K562 (cell line): ENCODE results near the gene RARA. TPM values are rescaled to one million over a fixed set of nuclear protein-coding genes. Genes with fewer than 3 reads are reported as not detected.

ENCODE experiments used
- ATAC-seq: fragments of 200-7000 bp; cut with Tn5 transposase; 3 replicates; pipeline ENCODE4 v1.9.1; 2020; ENCODE audit warnings: moderate library complexity
- BruUV-seq: library from RNA; stranded (reverse); fragments of 400-500 nt; replicated peaks from 2 replicates; lab custom pipeline; 2021; lab: Mats Ljungman, UMichigan
- CTCF ChIA-PET: fragments of 300-600 bp; formaldehyde crosslinking; extraction: SDS; loops from one replicate; lab custom pipeline; 2021; ENCODE audit warnings: low intra/inter-chr PET ratio; lab: Yijun Ruan, JAX
- POLR2A ChIA-PET: fragments of 300-600, 350-650 bp; sonication (Branson Sonifier 250); formaldehyde crosslinking; extraction: SDS; loops from one replicate; lab custom pipeline; 2021; ENCODE audit warnings: antibody characterized with exemption, inconsistent platforms; lab: Yijun Ruan, JAX
- DNase-seq, 4 experiments: peaks; one replicate each; pipeline versions ENCODE4 v3.0.0 to v3.0.0-alpha.2; 2011 to 2018; ENCODE audit warnings: low spot score in 3 of 4, mixed read lengths in 3 of 4; ENCODE audit errors: extremely low read depth in 1 of 4
- FAIRE-seq: peaks from 2 replicates; lab custom pipeline; 2011; peaks lifted over from hg19 to GRCh38; lab: Jason Lieb, UNC
- H2AFZ ChIP-seq: 2 replicates; pipeline ENCODE4 v1.6.0; 2011; ENCODE audit warnings: low read depth, low read length, control low read depth, inconsistent platforms
- H3K27ac ChIP-seq: fragments of 200-600 bp; 3 replicates; pipeline ENCODE4 v1.8.0; 2011; ENCODE audit warnings: low read depth, mild to moderate bottlenecking, control low read depth, inconsistent platforms, low read length, moderate library complexity, mixed read lengths; ENCODE audit errors: extremely low read depth
- H3K27me3 ChIP-seq, 2 experiments: fragments of 300-600 bp in 1 of 2; 2 replicates in 1 of 2; 3 replicates in 1 of 2; pipeline versions ENCODE4 v1.6.0 to v1.8.0; 2011; ENCODE audit warnings: inconsistent platforms in 2 of 2, low read length in 2 of 2, mild to moderate bottlenecking in 1 of 2, mixed read lengths in 1 of 2, moderate library complexity in 1 of 2; ENCODE audit not compliant: control insufficient read depth in 2 of 2, insufficient read depth in 2 of 2
- H3K36me3 ChIP-seq: fragments of 300-600 bp; 3 replicates; pipeline ENCODE4 v1.8.0; 2011; ENCODE audit warnings: mild to moderate bottlenecking, low read length, inconsistent platforms; ENCODE audit not compliant: control insufficient read depth, insufficient read depth
- H3K4me1 ChIP-seq, 2 experiments: fragments of 200-600 bp in 1 of 2; replicated peaks in 1 of 2; 2 replicates in 1 of 2; 3 replicates in 1 of 2; pipeline versions ENCODE4 v1.5.1 to v1.8.0; 2011; ENCODE audit warnings: inconsistent platforms in 2 of 2, low read length in 2 of 2, mild to moderate bottlenecking in 1 of 2, mixed read lengths in 1 of 2, moderate library complexity in 1 of 2; ENCODE audit not compliant: control insufficient read depth in 2 of 2, insufficient read depth in 2 of 2
- H3K4me2 ChIP-seq: 2 replicates; pipeline ENCODE4 v1.6.1; 2011; ENCODE audit warnings: low read length, control low read depth, inconsistent platforms, mixed read lengths; ENCODE audit not compliant: insufficient read depth
- H3K4me3 ChIP-seq: fragments of 200-600 bp; sonication (generic), shearing (Covaris generic); 2 replicates; pipeline ENCODE4 v1.5.1; 2016; ENCODE audit warnings: control low read depth, inconsistent platforms
- H3K79me2 ChIP-seq: fragments of 200-600 bp; 3 replicates; pipeline ENCODE4 v1.8.0; 2011; ENCODE audit warnings: low read length, inconsistent platforms; ENCODE audit not compliant: control insufficient read depth, insufficient read depth
- H3K9ac ChIP-seq, 2 experiments: 2 replicates each; pipeline versions ENCODE4 v1.6.0 to v1.6.1; 2011; ENCODE audit warnings: low read depth in 2 of 2, low read length in 2 of 2, control low read depth in 1 of 2, inconsistent platforms in 1 of 2, mild to moderate bottlenecking in 1 of 2, mixed read lengths in 1 of 2; ENCODE audit not compliant: insufficient read depth in 1 of 2
- H3K9me1 ChIP-seq: one replicate; pipeline ENCODE4 v1.6.0; 2011; ENCODE audit warnings: inconsistent platforms, mild to moderate bottlenecking, low read length, moderate library complexity; ENCODE audit not compliant: control insufficient read depth, insufficient read depth
- H3K9me3 ChIP-seq: replicated peaks from 2 replicates; pipeline ENCODE4 v1.5.1; 2011; ENCODE audit warnings: low read depth, low read length, inconsistent platforms; ENCODE audit not compliant: control insufficient read depth, insufficient read depth
- H4K20me1 ChIP-seq: replicated peaks from 2 replicates; pipeline ENCODE4 v1.6.1; 2011; ENCODE audit warnings: low read length, inconsistent platforms, mixed read lengths; ENCODE audit not compliant: control insufficient read depth, insufficient read depth
- FIP1L1 ChIP-seq: fragments of 200-400 bp; formaldehyde crosslinking; IDR thresholded peaks from 2 replicates; pipeline ENCODE4 v1.6.1; 2018; ENCODE audit warnings: mild to moderate bottlenecking, low read depth, low read length; ENCODE audit not compliant: poor library complexity, severe bottlenecking
- MAZ ChIP-seq, 2 experiments: fragments of 450-650 bp in 1 of 2; sonication (generic) in 1 of 2; formaldehyde crosslinking; IDR thresholded peaks in 1 of 2; conservative IDR thresholded peaks in 1 of 2; 2 replicates each; pipeline versions ENCODE4 v1.4.0 to v1.5.0; 2020; ENCODE audit warnings: mild to moderate bottlenecking in 1 of 2, missing genetic modification reagents in 1 of 2
- MYC ChIP-seq, 2 experiments: fragments of 250-450 bp in 1 of 2; sonication (Bioruptor Pico) in 1 of 2; IDR thresholded peaks; 2 replicates each; pipeline versions ENCODE4 v1.5.1 to v1.6.1; 2012 to 2021; ENCODE audit warnings: low read depth in 2 of 2, borderline replicate concordance in 1 of 2, improper control_type of control experiment in 1 of 2, low read length in 1 of 2, mild to moderate bottlenecking in 1 of 2, moderate library complexity in 1 of 2
- POLR2H ChIP-seq: IDR thresholded peaks from 2 replicates; pipeline ENCODE4 v1.6.1; 2016; ENCODE audit warnings: missing genetic modification characterization, low read depth, mild to moderate bottlenecking, control low read depth, missing compliant biosample characterization, moderate library complexity
- PRPF4 ChIP-seq: fragments of 200-400 bp; formaldehyde crosslinking; IDR thresholded peaks from one replicate; pipeline ENCODE4 v1.6.1; 2017; ENCODE audit warnings: low read length, low read depth, mild to moderate bottlenecking; ENCODE audit not compliant: insufficient read depth, poor library complexity, severe bottlenecking
- SMARCE1 ChIP-seq: fragments of 450-650 bp; IDR thresholded peaks from 2 replicates; pipeline ENCODE4 v1.7.1; 2016; ENCODE audit warnings: mild to moderate bottlenecking
- ZNF584 ChIP-seq: fragments of 200-800 bp; sonication (Bioruptor generic); IDR thresholded peaks from 2 replicates; pipeline ENCODE4 v1.6.1; 2016; ENCODE audit warnings: low read depth, mild to moderate bottlenecking, missing genetic modification characterization, missing compliant biosample characterization
- WGBS: fragments of 100-300 bp; shearing (Covaris generic); methylation state at CpG from one replicate; pipeline ENCODE4 v1.1.6; 2016; ENCODE audit warnings: low coverage, mixed read lengths; ENCODE audit not compliant: insufficient coverage; ENCODE audit errors: missing lambda C conversion rate; 5-methylcytosine and 5-hydroxymethylcytosine counted together
- in situ Hi-C: fragments of 300-500 bp; cut with MboI; formaldehyde crosslinking; loops from 4 replicates; pipeline ENCODE4 v1.15.0; 2018; ENCODE audit warnings: inconsistent platforms, mixed read lengths
- intact Hi-C: fragments of 100-400 bp; cut with micrococcal nuclease; formaldehyde crosslinking; loops from 2 replicates; pipeline ENCODE4 v1.14.2; 2022
- polyA plus RNA-seq, 8 experiments: library from polyadenylated mRNA; depleted of rRNA in 4 of 8; stranded (reverse) in 5 of 8; unstranded in 3 of 8; fragments of >200 nt; fragmentation: Nextera tagmentation in 2 of 8; fragmentation: Illumina TruSeq in 1 of 8; extraction: Ambion mirVana in 2 of 8; extraction: Trizol in 1 of 8; gene quantifications; 2 replicates each; pipeline versions ENCODE4 v1.2.1 to v1.2.3, GENCODE V29; 2011 to 2014; ENCODE audit warnings: inconsistent platforms in 1 of 8, missing spikeins in 1 of 8
- total RNA-seq, 7 experiments: library from RNA; depleted of rRNA in 6 of 7; stranded (reverse); fragments of >200 nt in 6 of 7; fragmentation: Illumina TruSeq in 2 of 7; extraction: Trizol in 2 of 7; gene quantifications; 2 replicates each; pipeline versions ENCODE4 v1.2.1 to v1.2.3, GENCODE V29; 2011 to 2021; ENCODE audit warnings: low replicate concordance in 1 of 7
- TF ChIP-seq, protein P1 (sequence below): IDR thresholded peaks from 2 replicates; pipeline ENCODE4 v1.6.1; 2011; ENCODE audit warnings: borderline replicate concordance, low read depth, mild to moderate bottlenecking, moderate library complexity, low read length; ENCODE audit not compliant: insufficient read depth, poor library complexity, severe bottlenecking
- TF ChIP-seq, protein P2 (sequence below): fragments of 200-800 bp; sonication (Bioruptor generic); IDR thresholded peaks from 2 replicates; pipeline ENCODE4 v1.6.1; 2017; ENCODE audit warnings: missing genetic modification characterization, missing compliant biosample characterization
- TF ChIP-seq, protein P3 (sequence below), 2 experiments: IDR thresholded peaks; 2 replicates each; pipeline ENCODE4 v1.6.1; 2011; ENCODE audit warnings: borderline replicate concordance in 1 of 2, control low read depth in 1 of 2, low read depth in 1 of 2, low read length in 1 of 2, mild to moderate bottlenecking in 1 of 2, mixed read lengths in 1 of 2, moderate library complexity in 1 of 2; ENCODE audit not compliant: insufficient read depth in 1 of 2, insufficient read length in 1 of 2, poor library complexity in 1 of 2, severe bottlenecking in 1 of 2; ENCODE audit errors: extremely low read depth in 1 of 2

The RARA gene
- total and polyA plus RNA-seq, 9 of the 15 experiments (the other 6 are each of a cell fraction or from before 2014, with no cell fraction given) = 0.10 to 28.0 (median 7.9) TPM

DNA sequence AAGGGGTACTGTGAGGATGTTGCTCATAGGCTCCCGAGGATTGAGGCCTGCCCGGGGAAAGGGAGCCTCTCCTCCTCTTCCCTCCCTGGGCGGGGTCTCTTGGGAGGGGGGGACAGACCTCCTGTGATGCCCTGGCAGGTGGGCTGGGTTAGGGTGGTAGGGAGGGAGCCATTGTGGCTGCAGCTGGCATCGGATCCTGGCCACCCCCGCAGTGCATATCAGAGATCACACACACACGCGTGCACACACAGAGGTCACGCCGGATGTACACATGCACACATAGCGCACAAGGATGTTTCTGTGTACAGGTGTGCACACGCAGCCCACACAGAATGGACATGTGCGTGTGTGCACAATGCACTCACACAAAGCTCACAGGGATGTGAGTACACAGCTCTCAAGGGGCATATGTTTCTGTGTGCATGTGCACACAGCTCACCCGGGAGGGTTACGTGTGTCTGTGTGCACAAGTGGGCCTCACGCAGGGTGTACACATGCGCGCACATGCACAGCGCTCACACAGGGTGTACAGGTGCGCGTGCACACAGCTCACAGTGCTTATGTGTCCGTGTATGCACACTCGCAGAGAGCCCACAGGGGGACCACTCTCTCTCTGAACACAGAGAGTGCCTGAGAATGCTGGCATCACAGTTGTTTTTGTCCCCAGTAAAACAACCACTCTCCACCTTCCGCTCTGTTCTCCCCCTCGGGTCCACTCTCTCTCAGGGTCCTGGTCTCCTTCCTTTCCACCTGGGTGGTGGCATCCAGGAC, 53.1 kb downstream of the RARA start (continued):
- TF ChIP-seq POLR2H (tag) (no peak), SMARCE1 (0 out of 2 replicates have a peak, but pooled peaks have one; percentile 21), FIP1L1 (peak; percentile 5), PRPF4 (no peak), ZNF584 (no peak)

DNA sequence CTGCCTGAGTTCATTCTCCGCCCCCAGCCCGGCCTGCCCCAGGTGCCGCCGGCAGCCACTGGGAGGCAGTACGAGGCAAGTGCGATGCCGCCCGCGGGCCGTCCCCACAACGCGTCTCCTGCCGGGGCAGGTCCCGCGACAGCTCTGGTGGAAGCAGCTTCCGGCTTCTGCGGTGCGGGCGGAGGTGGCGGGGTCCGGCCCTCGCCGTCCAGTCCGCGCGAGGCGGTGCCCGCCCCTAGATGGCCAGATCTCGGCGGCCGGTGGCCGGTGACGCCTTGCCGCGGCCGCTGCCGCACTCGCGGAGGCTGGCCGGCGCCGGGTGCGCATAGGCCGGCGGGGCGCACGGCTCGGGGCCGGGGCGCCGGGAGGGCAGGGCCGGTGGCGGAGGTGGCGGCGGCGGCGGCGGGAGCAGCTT, 53.7 kb downstream of the RARA start:
- peak overlapping the region; percentile 87 for H2AFZ ChIP-seq
- POLR2A ChIA-PET = interaction anchor here (0.5 to 1.5 kb wide), 9 partner anchors 13 to 1329 kb away, joined by 3 to 6 read pairs (median 3); partner anchors contain the start of genes SMARCE1 and TOP2A
- TF ChIP-seq, protein P1, sequence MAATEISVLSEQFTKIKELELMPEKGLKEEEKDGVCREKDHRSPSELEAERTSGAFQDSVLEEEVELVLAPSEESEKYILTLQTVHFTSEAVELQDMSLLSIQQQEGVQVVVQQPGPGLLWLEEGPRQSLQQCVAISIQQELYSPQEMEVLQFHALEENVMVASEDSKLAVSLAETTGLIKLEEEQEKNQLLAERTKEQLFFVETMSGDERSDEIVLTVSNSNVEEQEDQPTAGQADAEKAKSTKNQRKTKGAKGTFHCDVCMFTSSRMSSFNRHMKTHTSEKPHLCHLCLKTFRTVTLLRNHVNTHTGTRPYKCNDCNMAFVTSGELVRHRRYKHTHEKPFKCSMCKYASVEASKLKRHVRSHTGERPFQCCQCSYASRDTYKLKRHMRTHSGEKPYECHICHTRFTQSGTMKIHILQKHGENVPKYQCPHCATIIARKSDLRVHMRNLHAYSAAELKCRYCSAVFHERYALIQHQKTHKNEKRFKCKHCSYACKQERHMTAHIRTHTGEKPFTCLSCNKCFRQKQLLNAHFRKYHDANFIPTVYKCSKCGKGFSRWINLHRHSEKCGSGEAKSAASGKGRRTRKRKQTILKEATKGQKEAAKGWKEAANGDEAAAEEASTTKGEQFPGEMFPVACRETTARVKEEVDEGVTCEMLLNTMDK = peak; percentile 70
- TF ChIP-seq, protein P2, sequence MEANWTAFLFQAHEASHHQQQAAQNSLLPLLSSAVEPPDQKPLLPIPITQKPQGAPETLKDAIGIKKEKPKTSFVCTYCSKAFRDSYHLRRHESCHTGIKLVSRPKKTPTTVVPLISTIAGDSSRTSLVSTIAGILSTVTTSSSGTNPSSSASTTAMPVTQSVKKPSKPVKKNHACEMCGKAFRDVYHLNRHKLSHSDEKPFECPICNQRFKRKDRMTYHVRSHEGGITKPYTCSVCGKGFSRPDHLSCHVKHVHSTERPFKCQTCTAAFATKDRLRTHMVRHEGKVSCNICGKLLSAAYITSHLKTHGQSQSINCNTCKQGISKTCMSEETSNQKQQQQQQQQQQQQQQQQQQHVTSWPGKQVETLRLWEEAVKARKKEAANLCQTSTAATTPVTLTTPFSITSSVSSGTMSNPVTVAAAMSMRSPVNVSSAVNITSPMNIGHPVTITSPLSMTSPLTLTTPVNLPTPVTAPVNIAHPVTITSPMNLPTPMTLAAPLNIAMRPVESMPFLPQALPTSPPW (CRISPR knock-in tag) = peak; percentile 74
- peak; percentile 59; the same call in 1 of the 2 replicates for TF ChIP-seq MYC (IDR thresholded peaks at IDR 0.05; ENCODE audit: low read depth, low read length)
- no peak for TF ChIP-seq MYC (CRISPR knock-in tag; IDR thresholded peaks at IDR 0.05; ENCODE audit: borderline replicate concordance, low read depth)
- TF ChIP-seq, protein P3, sequence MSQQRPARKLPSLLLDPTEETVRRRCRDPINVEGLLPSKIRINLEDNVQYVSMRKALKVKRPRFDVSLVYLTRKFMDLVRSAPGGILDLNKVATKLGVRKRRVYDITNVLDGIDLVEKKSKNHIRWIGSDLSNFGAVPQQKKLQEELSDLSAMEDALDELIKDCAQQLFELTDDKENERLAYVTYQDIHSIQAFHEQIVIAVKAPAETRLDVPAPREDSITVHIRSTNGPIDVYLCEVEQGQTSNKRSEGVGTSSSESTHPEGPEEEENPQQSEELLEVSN (IDR thresholded peaks at IDR 0.05; ENCODE audit: borderline replicate concordance in 1 of 2, extremely low read depth in 1 of 2, insufficient read depth in 1 of 2, insufficient read length in 1 of 2, low read depth in 1 of 2, low read length in 1 of 2, poor library complexity in 1 of 2, severe bottlenecking in 1 of 2) = peak; percentile 81 to 87
- peak in 1 of 2 experiments; percentile 87; a peak in 2 of 4 replicates for TF ChIP-seq MAZ (CRISPR knock-in tag; conservative IDR thresholded peaks at IDR 0.05 in 1 of 2, IDR thresholded peaks at IDR 0.05 in 1 of 2)

More for the DNA sequence above, 53.7 kb downstream of the RARA start:
- intact Hi-C loops = loop anchor here (1.0 to 10.0 kb wide), 3 partner anchors 112 to 198 kb away; no protein-coding TSS in a partner anchor
- DNase-seq = peak; percentile 90 to 91 (median 91)
- no peak for FAIRE-seq
- Histone ChIP-seq H3K27me3 (no peaks in the 10 kb centered on the region), H3K79me2 (peaks cover 7% of the 10 kb centered on the region; the same call in 2 of the 3 replicates), H3K9me1 (no peaks in the 10 kb centered on the region), H3K4me2 (peak overlapping the region; percentile 80), H3K4me1 (peaks cover 3 to 51% of the 10 kb centered on the region in 2 experiments; a peak in 3 of 5 replicates), H4K20me1 (no peaks in the 10 kb centered on the region), H3K27ac (peak overlapping the region; percentile 68; the same call in 1 of the 3 replicates), H3K36me3 (no peaks in the 10 kb centered on the region), H3K9me3 (no peaks in the 10 kb centered on the region), H3K9ac (peak overlapping the region; percentile 63 to 96; a peak in 3 of 4 replicates), H3K4me3 (peak overlapping the region; percentile 58)
- in situ Hi-C loops = loop anchor here (5.0 kb wide), 1 partner anchor 175 kb away; no protein-coding TSS in a partner anchor
- BruUV-seq = no TSS peak
- 0% methylated on average over 25 of the region's 58 CpGs for WGBS
- CTCF ChIA-PET = interaction anchor here (1.0 to 1.7 kb wide), 5 partner anchors 53 to 253 kb away, joined by 3 to 8 read pairs (median 5); no protein-coding TSS in a partner anchor
- peak; percentile 94 for ATAC-seq
